ENCODE data around the gene B4GAT1. TPM values are rescaled to one million over a fixed set of nuclear protein-coding genes. Genes with fewer than 3 reads are reported as not detected.
A peak's percentile ranks its signal among the peaks of the same experiment; 100 is the strongest.

Gene B4GAT1
- total and polyA plus RNA-seq, 2 of the 13 experiments (the other 11 are each of a cell fraction or from before 2014, with no cell fraction given), result 40.4 to 109 TPM

DNA sequence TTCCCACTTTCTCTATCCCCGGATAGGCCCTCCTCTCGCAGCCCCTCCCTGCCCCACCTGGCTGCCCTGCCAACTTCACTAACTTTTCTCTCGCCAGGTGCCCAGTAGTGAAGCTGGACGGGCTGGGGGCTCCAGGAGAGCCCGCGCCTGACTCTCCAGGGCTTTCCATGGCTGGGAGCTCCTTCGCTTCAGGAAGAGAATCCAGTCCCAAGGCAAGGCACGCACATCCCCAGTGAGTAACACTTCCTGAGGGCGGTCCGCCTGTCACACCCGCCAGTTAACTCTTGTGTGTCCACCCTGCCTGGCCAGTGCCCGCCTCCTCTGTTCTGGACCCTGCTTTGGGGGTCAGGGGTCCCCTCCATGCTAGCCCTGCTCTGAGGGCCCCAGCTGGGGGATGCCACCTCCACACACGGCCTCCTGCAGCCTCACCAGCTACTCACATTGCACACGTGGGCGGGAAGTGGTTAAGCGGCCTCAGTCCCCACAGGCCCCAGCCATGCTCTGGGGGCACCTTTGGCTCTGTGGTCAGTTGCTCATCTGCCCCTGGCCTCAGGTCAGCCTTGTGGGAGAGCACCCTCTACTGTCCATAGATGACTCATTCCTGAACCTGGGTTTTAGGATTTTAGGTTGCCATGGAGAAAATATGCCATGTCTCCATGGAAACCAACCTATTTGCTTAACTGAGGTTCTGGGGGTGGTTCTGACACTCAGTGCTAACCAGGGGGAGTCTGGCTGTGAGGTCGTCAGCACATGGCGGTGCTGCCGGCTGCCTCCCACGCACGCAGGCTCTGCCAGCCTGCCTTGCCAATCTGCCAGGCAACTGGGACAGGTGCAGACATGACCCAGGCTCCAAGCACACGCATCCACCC lies 11.0 kb downstream of the B4GAT1 start, which contains the start of gene RIN1 (continued):
- TF ChIP-seq, protein P1, sequence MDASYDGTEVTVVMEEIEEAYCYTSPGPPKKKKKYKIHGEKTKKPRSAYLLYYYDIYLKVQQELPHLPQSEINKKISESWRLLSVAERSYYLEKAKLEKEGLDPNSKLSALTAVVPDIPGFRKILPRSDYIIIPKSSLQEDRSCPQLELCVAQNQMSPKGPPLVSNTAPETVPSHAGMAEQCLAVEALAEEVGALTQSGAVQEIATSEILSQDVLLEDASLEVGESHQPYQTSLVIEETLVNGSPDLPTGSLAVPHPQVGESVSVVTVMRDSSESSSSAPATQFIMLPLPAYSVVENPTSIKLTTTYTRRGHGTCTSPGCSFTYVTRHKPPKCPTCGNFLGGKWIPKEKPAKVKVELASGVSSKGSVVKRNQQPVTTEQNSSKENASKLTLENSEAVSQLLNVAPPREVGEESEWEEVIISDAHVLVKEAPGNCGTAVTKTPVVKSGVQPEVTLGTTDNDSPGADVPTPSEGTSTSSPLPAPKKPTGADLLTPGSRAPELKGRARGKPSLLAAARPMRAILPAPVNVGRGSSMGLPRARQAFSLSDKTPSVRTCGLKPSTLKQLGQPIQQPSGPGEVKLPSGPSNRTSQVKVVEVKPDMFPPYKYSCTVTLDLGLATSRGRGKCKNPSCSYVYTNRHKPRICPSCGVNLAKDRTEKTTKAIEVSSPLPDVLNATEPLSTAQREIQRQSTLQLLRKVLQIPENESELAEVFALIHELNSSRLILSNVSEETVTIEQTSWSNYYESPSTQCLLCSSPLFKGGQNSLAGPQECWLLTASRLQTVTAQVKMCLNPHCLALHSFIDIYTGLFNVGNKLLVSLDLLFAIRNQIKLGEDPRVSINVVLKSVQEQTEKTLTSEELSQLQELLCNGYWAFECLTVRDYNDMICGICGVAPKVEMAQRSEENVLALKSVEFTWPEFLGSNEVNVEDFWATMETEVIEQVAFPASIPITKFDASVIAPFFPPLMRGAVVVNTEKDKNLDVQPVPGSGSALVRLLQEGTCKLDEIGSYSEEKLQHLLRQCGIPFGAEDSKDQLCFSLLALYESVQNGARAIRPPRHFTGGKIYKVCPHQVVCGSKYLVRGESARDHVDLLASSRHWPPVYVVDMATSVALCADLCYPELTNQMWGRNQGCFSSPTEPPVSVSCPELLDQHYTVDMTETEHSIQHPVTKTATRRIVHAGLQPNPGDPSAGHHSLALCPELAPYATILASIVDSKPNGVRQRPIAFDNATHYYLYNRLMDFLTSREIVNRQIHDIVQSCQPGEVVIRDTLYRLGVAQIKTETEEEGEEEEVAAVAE (CRISPR knock-in tag; IDR thresholded peaks at IDR 0.05; ENCODE audit: borderline replicate concordance), result peak; percentile 68; the same call in 1 of the 2 replicates
- peak; percentile 81; the same call in 1 of the 2 replicates for TF ChIP-seq MTA1 (CRISPR knock-in tag; IDR thresholded peaks at IDR 0.05; ENCODE audit: borderline replicate concordance)
- TF ChIP-seq NBN (conservative IDR thresholded peaks at IDR 0.05), result no peak
- peak; percentile 38; the same call in 1 of the 2 replicates for TF ChIP-seq ZBED4 (CRISPR knock-in tag; IDR thresholded peaks at IDR 0.05; ENCODE audit: borderline replicate concordance)
- TF ChIP-seq ZNF609 (CRISPR knock-in tag; IDR thresholded peaks at IDR 0.05; ENCODE audit: borderline replicate concordance), result peak; percentile 32; the same call in 1 of the 2 replicates
- TF ChIP-seq ZNF282 (IDR thresholded peaks at IDR 0.05; ENCODE audit: partially characterized antibody), result no peak
- TF ChIP-seq, protein P2, sequence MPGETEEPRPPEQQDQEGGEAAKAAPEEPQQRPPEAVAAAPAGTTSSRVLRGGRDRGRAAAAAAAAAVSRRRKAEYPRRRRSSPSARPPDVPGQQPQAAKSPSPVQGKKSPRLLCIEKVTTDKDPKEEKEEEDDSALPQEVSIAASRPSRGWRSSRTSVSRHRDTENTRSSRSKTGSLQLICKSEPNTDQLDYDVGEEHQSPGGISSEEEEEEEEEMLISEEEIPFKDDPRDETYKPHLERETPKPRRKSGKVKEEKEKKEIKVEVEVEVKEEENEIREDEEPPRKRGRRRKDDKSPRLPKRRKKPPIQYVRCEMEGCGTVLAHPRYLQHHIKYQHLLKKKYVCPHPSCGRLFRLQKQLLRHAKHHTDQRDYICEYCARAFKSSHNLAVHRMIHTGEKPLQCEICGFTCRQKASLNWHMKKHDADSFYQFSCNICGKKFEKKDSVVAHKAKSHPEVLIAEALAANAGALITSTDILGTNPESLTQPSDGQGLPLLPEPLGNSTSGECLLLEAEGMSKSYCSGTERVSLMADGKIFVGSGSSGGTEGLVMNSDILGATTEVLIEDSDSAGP (CRISPR knock-in tag; IDR thresholded peaks at IDR 0.05; ENCODE audit: borderline replicate concordance), result peak; percentile 89; the same call in 1 of the 2 replicates
- peak; percentile 87 for TF ChIP-seq REPIN1 (CRISPR knock-in tag; IDR thresholded peaks at IDR 0.05; ENCODE audit: borderline replicate concordance, low read depth)
- TF ChIP-seq ZSCAN9 (CRISPR knock-in tag; IDR thresholded peaks at IDR 0.05; ENCODE audit: borderline replicate concordance), result 0 out of 2 replicates have a peak, but pooled peaks have one; percentile 89
- TF ChIP-seq EP300 (IDR thresholded peaks at IDR 0.05; ENCODE audit: low read depth in 2 of 2, low read length in 2 of 2), result peak; percentile 11 to 74; a peak in 2 of 4 replicates
- peak; percentile 65 for TF ChIP-seq EP300 (CRISPR knock-in tag; IDR thresholded peaks at IDR 0.05; ENCODE audit: borderline replicate concordance)
- peak; percentile 87 for TF ChIP-seq MYC (CRISPR knock-in tag; IDR thresholded peaks at IDR 0.05; ENCODE audit: borderline replicate concordance)
